Pons (tissue), 1 donor: ENCODE measurements around the gene KRTAP6-1.

Experiments
- DNase-seq: peaks from one replicate; pipeline ENCODE4 v3.0.0-alpha.2; 2016; ENCODE audit warnings: low spot score

The KRTAP6-1 gene

GRCh38 chr21:30577766-30578165 lies 36.0 kb downstream of the KRTAP6-1 start:
- no peak for DNase-seq

GRCh38 chr21:30567617-30568016 lies 46.1 kb downstream of the KRTAP6-1 start:
- DNase-seq, result no peak

- DNase-seq, result no peak
These were observed 50.1 kb downstream of the KRTAP6-1 start for GRCh38 chr21:30563630-30564029.
